Activated CD4-positive, CD25-positive, alpha-beta regulatory T cell (primary cell): ENCODE data around the gene COPA.
A peak's percentile ranks its signal among the peaks of the same experiment; 100 is the strongest.
"Not testable (repeated sequence)": the region's sequence is repeated elsewhere in the genome, so short reads cannot be mapped to it uniquely, and the experiment has no call there.

ENCODE experiments used
- DNase-seq, 4 experiments: peaks; one replicate each; lab custom pipeline; 2025; lab: John Stamatoyannopoulos, UW

COPA gene

GRCh38 chr1:160325252-160325651 lies 17.8 kb downstream of the COPA start:
- DNase-seq: no peak

- no peak for DNase-seq
Observed at GRCh38 chr1:160322831-160323230, 20.2 kb downstream of the COPA start.

- DNase-seq: no peak
Observed at GRCh38 chr1:160315359-160315758, 27.7 kb downstream of the COPA start.

GRCh38 chr1:160309571-160309970 lies 33.5 kb downstream of the COPA start:
- no peak for DNase-seq

GRCh38 chr1:160309185-160309557 lies 33.9 kb downstream of the COPA start:
- no peak for DNase-seq

- no peak for DNase-seq
Observed at GRCh38 chr1:160308451-160309184, 34.4 kb downstream of the COPA start.

- no peak for DNase-seq
Observed at GRCh38 chr1:160307118-160307791, 35.8 kb downstream of the COPA start.

- DNase-seq: no peak
Observed at GRCh38 chr1:160300173-160300572, 42.9 kb downstream of the COPA start.

- no peak for DNase-seq
Observed at GRCh38 chr1:160296036-160296435, 47.0 kb downstream of the COPA start.

GRCh38 chr1:160293020-160293968 lies 49.8 kb downstream of the COPA start:
- no peak for DNase-seq

- DNase-seq: peak; percentile 14 to 51 (median 31)
Observed at GRCh38 chr1:160291248-160292220, 51.5 kb downstream of the COPA start.

GRCh38 chr1:160287769-160288168 lies 55.3 kb downstream of the COPA start:
- not testable (repeated sequence) for DNase-seq

GRCh38 chr1:160285506-160285905 lies 57.5 kb downstream of the COPA start:
- DNase-seq: no peak

- peak; percentile 81 to 85 (median 84) for DNase-seq
Observed at GRCh38 chr1:160284782-160285344, 58.2 kb downstream of the COPA start, which contains the start of gene PEX19. PEX19 (minus strand) TSS chr1:160285133; CDS start chr1:160285124, 9 bp downstream.

GRCh38 chr1:160284220-160284781 lies 58.7 kb downstream of the COPA start:
- DNase-seq: no peak

- DNase-seq: no peak
Observed at GRCh38 chr1:160282807-160283206, 60.2 kb downstream of the COPA start.

- no peak for DNase-seq
Observed at GRCh38 chr1:160277987-160278386, 65.1 kb downstream of the COPA start.

GRCh38 chr1:160277330-160277729 lies 65.7 kb downstream of the COPA start:
- no peak for DNase-seq

GRCh38 chr1:160271025-160271424 lies 72.0 kb downstream of the COPA start:
- no peak for DNase-seq

GRCh38 chr1:160267284-160267991 lies 75.6 kb downstream of the COPA start:
- no peak for DNase-seq
